GM21447 (cell line): ENCODE data around the gene ZNF219.
"Not testable (repeated sequence)": the region's sequence is repeated elsewhere in the genome, so short reads cannot be mapped to it uniquely, and the experiment has no call there.

Source experiments
- ATAC-seq: cut with Tn5 transposase; IDR thresholded peaks from one replicate; pipeline ENCODE4 v1.9.1; 2021; ENCODE audit not compliant: unreplicated experiment

ZNF219 gene

GRCh38 chr14:21047378-21047781 lies 51.1 kb downstream of the ZNF219 start:
- no peak for ATAC-seq

DNA sequence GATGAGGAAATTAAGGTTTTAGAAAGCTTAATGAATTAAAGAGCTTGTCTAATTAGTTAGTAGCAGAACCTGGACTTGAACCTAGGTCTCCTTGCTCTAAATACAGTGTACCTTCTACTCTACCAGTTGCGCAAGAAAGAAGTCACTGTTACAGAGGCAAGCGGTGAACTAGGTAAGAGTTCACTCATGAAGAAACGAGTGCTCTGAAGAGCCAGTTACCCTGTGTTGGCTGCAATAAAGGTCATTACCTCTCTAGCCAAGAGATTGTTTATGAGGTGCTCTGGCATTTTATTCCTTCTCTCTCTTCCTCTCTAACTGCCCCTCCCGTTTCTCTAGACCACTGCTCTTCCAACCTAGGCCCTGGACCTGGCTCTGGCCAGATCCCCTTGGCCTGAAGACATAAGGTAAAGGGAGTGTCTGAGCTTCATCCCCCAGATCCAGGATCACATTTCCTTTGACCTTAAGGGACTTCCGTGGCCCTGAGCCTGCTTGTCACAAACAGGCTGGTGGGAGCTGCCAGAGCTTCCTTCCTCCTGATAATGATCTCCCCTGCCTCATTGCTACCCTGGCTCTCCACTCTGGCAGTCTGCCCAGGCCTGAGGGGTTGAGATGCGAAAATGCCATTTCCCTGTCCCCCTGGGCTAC lies 54.4 kb downstream of the ZNF219 start:
- no peak for ATAC-seq

- ATAC-seq, result no peak
These were observed 55.0 kb downstream of the ZNF219 start for GRCh38 chr14:21043387-21043973.

GRCh38 chr14:21042918-21043317 lies 55.5 kb downstream of the ZNF219 start:
- no peak for ATAC-seq

- no peak for ATAC-seq
These were observed 56.6 kb downstream of the ZNF219 start, which contains the start of gene RNASE7 for GRCh38 chr14:21041676-21042433. RNASE7 (plus strand) TSS chr14:21042362; CDS start chr14:21042993, 631 bp downstream.

- not testable (repeated sequence) for ATAC-seq
These were observed 57.5 kb downstream of the ZNF219 start for GRCh38 chr14:21040941-21041340.

DNA sequence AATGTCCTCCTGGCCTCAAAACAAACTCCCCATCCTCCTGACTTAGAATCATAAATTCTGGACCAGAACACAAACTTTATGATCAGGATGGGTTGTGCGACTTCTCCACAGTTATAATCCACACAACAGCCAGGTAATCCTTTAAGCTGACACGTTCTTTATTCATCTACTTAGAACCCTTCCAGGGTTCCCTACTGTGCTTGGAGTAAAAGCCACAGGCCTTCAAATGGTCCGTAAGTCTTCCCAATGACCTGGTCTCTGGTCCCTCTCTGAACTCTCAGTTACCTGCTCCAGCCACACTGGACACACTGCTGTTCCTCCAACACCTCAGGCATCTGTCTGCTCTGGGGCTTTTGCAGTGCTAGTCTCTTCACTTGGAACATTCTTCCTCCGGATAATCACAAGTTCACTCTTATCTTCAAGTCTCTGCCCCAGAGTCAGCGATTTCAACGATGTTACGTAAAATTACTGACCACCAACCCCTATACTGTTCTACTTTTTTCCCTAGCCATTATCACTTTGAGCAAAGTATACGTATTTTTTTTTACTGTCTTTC lies 58.0 kb downstream of the ZNF219 start:
- no peak for ATAC-seq
